H9 (cell line): ENCODE measurements around the gene BTBD17. TPM values are rescaled to one million over a fixed set of nuclear protein-coding genes. Genes with fewer than 3 reads are reported as not detected.
A peak's percentile ranks its signal among the peaks of the same experiment; 100 is the strongest.

Experiments used
- DNase-seq: peaks from one replicate; pipeline ENCODE4 v3.0.0-alpha.2; 2017
- H2AFZ ChIP-seq: one replicate; pipeline ENCODE4 v1.6.1; 2013; ENCODE audit warnings: mild to moderate bottlenecking, low read length, control low read depth, moderate library complexity
- H2AK5ac ChIP-seq: 2 replicates; pipeline ENCODE4 v1.6.1; 2013; ENCODE audit warnings: low read length, control low read depth, mixed read lengths; ENCODE audit not compliant: insufficient read length
- H2BK120ac ChIP-seq: one replicate; pipeline ENCODE4 v1.6.1; 2013; ENCODE audit warnings: low read depth, mild to moderate bottlenecking, low read length, control low read depth, inconsistent platforms; ENCODE audit not compliant: poor library complexity, severe bottlenecking
- H2BK12ac ChIP-seq: 2 replicates; pipeline ENCODE4 v1.6.1; 2013; ENCODE audit warnings: low read length, control low read depth, mixed read lengths, low read depth; ENCODE audit not compliant: insufficient read length
- H2BK15ac ChIP-seq: 2 replicates; pipeline ENCODE4 v1.6.1; 2013; ENCODE audit warnings: low read depth, low read length, control low read depth
- H2BK20ac ChIP-seq: one replicate; pipeline ENCODE4 v1.6.1; 2013; ENCODE audit warnings: low read depth, mild to moderate bottlenecking, low read length, control low read depth, inconsistent platforms; ENCODE audit not compliant: poor library complexity, severe bottlenecking
- H2BK5ac ChIP-seq: 2 replicates; pipeline ENCODE4 v1.6.1; 2013; ENCODE audit warnings: low read length, control low read depth, mixed read lengths; ENCODE audit not compliant: insufficient read length
- H3K14ac ChIP-seq: 2 replicates; pipeline ENCODE4 v1.6.1; 2013; ENCODE audit warnings: low read length, control low read depth; ENCODE audit not compliant: insufficient read depth
- H3K18ac ChIP-seq: 2 replicates; pipeline ENCODE4 v1.6.1; 2013; ENCODE audit warnings: low read depth, mild to moderate bottlenecking, mixed read lengths, low read length, control low read depth; ENCODE audit not compliant: insufficient read length
- H3K23ac ChIP-seq: 2 replicates; pipeline ENCODE4 v1.6.1; 2013; ENCODE audit warnings: low read length, control low read depth, mixed read lengths, low read depth; ENCODE audit not compliant: insufficient read length
- H3K23me2 ChIP-seq: 2 replicates; pipeline ENCODE4 v1.6.1; 2013; ENCODE audit warnings: low read depth, mild to moderate bottlenecking, mixed read lengths, low read length, control low read depth; ENCODE audit not compliant: insufficient read length, poor library complexity, severe bottlenecking
- H3K27ac ChIP-seq: 2 replicates; pipeline ENCODE4 v1.5.1; 2013; ENCODE audit warnings: low read length, control low read depth, mixed read lengths, low read depth; ENCODE audit not compliant: insufficient read length
- H3K27me3 ChIP-seq: 2 replicates; pipeline ENCODE4 v1.6.1; 2013; ENCODE audit warnings: low read length, control low read depth, inconsistent platforms; ENCODE audit not compliant: insufficient read depth
- H3K4ac ChIP-seq: 2 replicates; pipeline ENCODE4 v1.6.1; 2013; ENCODE audit warnings: low read depth, mild to moderate bottlenecking, control low read depth, inconsistent platforms, low read length, moderate library complexity
- H3K4me1 ChIP-seq: 2 replicates; pipeline ENCODE4 v1.6.1; 2013; ENCODE audit warnings: low read length, control low read depth, inconsistent platforms; ENCODE audit not compliant: insufficient read depth
- H3K4me2 ChIP-seq: 2 replicates; pipeline ENCODE4 v1.6.1; 2013; ENCODE audit warnings: low read length, control low read depth, mixed read lengths; ENCODE audit not compliant: insufficient read length, insufficient read depth
- H3K56ac ChIP-seq: 2 replicates; pipeline ENCODE4 v1.6.1; 2013; ENCODE audit warnings: low read depth, mild to moderate bottlenecking, mixed read lengths, low read length, control low read depth; ENCODE audit not compliant: insufficient read length
- H3K79me1 ChIP-seq: 2 replicates; pipeline ENCODE4 v1.6.1; 2013; ENCODE audit warnings: low read depth, mild to moderate bottlenecking, moderate library complexity, low read length, control low read depth, inconsistent platforms; ENCODE audit not compliant: insufficient read depth, poor library complexity, severe bottlenecking
- H3K79me2 ChIP-seq: 2 replicates; pipeline ENCODE4 v1.6.1; 2013; ENCODE audit warnings: low read length, control low read depth, inconsistent platforms; ENCODE audit not compliant: insufficient read depth
- H3K9ac ChIP-seq: 2 replicates; pipeline ENCODE4 v1.6.1; 2013; ENCODE audit warnings: low read length, control low read depth, mixed read lengths; ENCODE audit not compliant: insufficient read length; ENCODE audit errors: extremely low read depth
- H3K9me3 ChIP-seq: one replicate; pipeline ENCODE4 v1.6.1; 2013; ENCODE audit warnings: low read depth, low read length, inconsistent platforms; ENCODE audit not compliant: control insufficient read depth
- H3T11ph ChIP-seq: one replicate; pipeline ENCODE4 v1.6.1; 2013; ENCODE audit warnings: mild to moderate bottlenecking, low read length, control low read depth, inconsistent platforms
- H4K20me1 ChIP-seq: one replicate; pipeline ENCODE4 v1.6.1; 2013; ENCODE audit not compliant: control insufficient read depth, insufficient read length, insufficient read depth
- H4K5ac ChIP-seq: 2 replicates; pipeline ENCODE4 v1.6.1; 2013; ENCODE audit warnings: low read depth, mild to moderate bottlenecking, mixed read lengths, low read length, control low read depth; ENCODE audit not compliant: insufficient read length
- H4K8ac ChIP-seq: replicated peaks from 2 replicates; pipeline ENCODE4 v1.6.1; 2013; ENCODE audit warnings: low read length, control low read depth, mixed read lengths, low read depth; ENCODE audit not compliant: insufficient read length
- H4K91ac ChIP-seq: 2 replicates; pipeline ENCODE4 v1.6.1; 2013; ENCODE audit warnings: low read depth, mild to moderate bottlenecking, moderate library complexity, mixed read lengths, low read length, control low read depth; ENCODE audit not compliant: insufficient read length
- H3K27ac Mint-ChIP-seq, 3 experiments: 2 replicates in 2 of 3; 3 replicates in 1 of 3; pipeline ENCODE4 v1.8.0; 2020 to 2021; ENCODE audit warnings: mixed read lengths in 3 of 3, mild to moderate bottlenecking in 1 of 3, moderate library complexity in 1 of 3
- H3K27me3 Mint-ChIP-seq: 2 replicates; pipeline ENCODE4 v1.8.0; 2021; ENCODE audit warnings: low read depth, mild to moderate bottlenecking, moderate library complexity, mixed read lengths
- H3K36me3 Mint-ChIP-seq, 3 experiments: 2 replicates in 2 of 3; 3 replicates in 1 of 3; pipeline ENCODE4 v1.8.0; 2020 to 2021; ENCODE audit warnings: low read depth in 3 of 3, mixed read lengths in 3 of 3; ENCODE audit not compliant: insufficient read depth in 1 of 3
- H3K4me1 Mint-ChIP-seq, 2 experiments: 2 replicates each; pipeline ENCODE4 v1.8.0; 2020; ENCODE audit warnings: mixed read lengths in 2 of 2
- H3K4me3 Mint-ChIP-seq, 2 experiments: 2 replicates in 1 of 2; 3 replicates in 1 of 2; pipeline ENCODE4 v1.8.0; 2020 to 2021; ENCODE audit warnings: mild to moderate bottlenecking in 2 of 2, mixed read lengths in 2 of 2, moderate library complexity in 1 of 2
- H3K9me3 Mint-ChIP-seq, 2 experiments: 2 replicates in 1 of 2; 3 replicates in 1 of 2; pipeline ENCODE4 v1.8.0; 2020; ENCODE audit warnings: mild to moderate bottlenecking in 2 of 2, mixed read lengths in 2 of 2, moderate library complexity in 1 of 2
- WGBS: extraction: QIAGEN DNeasy Blood & Tissue Kit; methylation state at CpG from one replicate; pipeline ENCODE4 v1.1.7; 2013; ENCODE audit warnings: missing lambda C conversion rate, low lambda C conversion rate, mixed read lengths; ENCODE audit not compliant: insufficient read length; ENCODE audit errors: extremely low coverage; 5-methylcytosine and 5-hydroxymethylcytosine counted together
- total RNA-seq: library from RNA; stranded (reverse); gene quantifications from 2 replicates; pipeline ENCODE4 v1.2.1, GENCODE V29; 2021
- TF ChIP-seq, protein P1 (sequence below): fragments of 200-600 bp; sonication (generic); conservative IDR thresholded peaks from 3 replicates; pipeline ENCODE4 v1.8.0; 2021; ENCODE audit warnings: antibody characterized with exemption, mild to moderate bottlenecking

Gene BTBD17
- total RNA-seq, 1 experiment from 2014 or later = 0.33 TPM

DNA sequence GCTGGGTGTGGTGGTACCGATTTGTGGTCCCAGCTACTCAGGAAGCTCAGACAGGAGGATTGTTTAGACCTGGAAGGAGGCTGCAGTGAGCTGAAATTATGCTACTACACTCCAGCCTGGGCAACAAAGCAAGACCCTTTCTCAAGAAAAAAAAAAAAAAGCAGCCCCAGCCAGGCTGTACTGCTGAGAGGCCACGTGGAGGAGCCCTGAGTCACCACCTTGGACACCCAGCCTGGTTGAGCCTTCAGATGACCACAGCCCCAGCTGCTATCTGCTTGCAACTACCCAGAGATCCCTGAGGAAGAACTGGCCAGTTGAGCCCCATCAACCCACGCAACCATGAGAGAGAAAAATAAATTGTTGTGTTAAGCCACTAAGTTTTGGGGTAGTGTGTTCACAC lies 46.6 kb upstream of the BTBD17 start:
- no peak overlapping the region for H3K23ac ChIP-seq
- no peak overlapping the region for H3K4me3 Mint-ChIP-seq
- no CpG with 5 or more reads among the region's 3 CpGs for WGBS
- H4K91ac ChIP-seq = no peak overlapping the region
- DNase-seq = no peak
- no peak overlapping the region for H2BK15ac ChIP-seq
- no peak overlapping the region for H3T11ph ChIP-seq
- peaks cover 0 to 6% (median 0%) of the 10 kb centered on the region in 3 experiments; a peak in 2 of 7 replicates for H3K36me3 Mint-ChIP-seq
- H4K5ac ChIP-seq = no peak overlapping the region
- peaks cover 6% of the 10 kb centered on the region for H3K27me3 Mint-ChIP-seq
- no peak overlapping the region for H3K4me2 ChIP-seq
- peaks cover 14 to 25% of the 10 kb centered on the region in 2 experiments for H3K4me1 Mint-ChIP-seq
- peaks cover 5% of the 10 kb centered on the region; the same call in 1 of the 2 replicates for H3K4me1 ChIP-seq
- no peak overlapping the region for H2BK20ac ChIP-seq
- no peaks in the 10 kb centered on the region for H3K23me2 ChIP-seq
- no peak overlapping the region for H3K56ac ChIP-seq
- no peak overlapping the region for H3K4ac ChIP-seq
- no peak overlapping the region for H2BK5ac ChIP-seq
- no peaks in the 10 kb centered on the region for H3K79me2 ChIP-seq
- H3K9me3 ChIP-seq = no peaks in the 10 kb centered on the region
- peaks cover 0 to 6% of the 10 kb centered on the region in 2 experiments; a peak in 1 of 5 replicates for H3K9me3 Mint-ChIP-seq
- TF ChIP-seq, protein P1, sequence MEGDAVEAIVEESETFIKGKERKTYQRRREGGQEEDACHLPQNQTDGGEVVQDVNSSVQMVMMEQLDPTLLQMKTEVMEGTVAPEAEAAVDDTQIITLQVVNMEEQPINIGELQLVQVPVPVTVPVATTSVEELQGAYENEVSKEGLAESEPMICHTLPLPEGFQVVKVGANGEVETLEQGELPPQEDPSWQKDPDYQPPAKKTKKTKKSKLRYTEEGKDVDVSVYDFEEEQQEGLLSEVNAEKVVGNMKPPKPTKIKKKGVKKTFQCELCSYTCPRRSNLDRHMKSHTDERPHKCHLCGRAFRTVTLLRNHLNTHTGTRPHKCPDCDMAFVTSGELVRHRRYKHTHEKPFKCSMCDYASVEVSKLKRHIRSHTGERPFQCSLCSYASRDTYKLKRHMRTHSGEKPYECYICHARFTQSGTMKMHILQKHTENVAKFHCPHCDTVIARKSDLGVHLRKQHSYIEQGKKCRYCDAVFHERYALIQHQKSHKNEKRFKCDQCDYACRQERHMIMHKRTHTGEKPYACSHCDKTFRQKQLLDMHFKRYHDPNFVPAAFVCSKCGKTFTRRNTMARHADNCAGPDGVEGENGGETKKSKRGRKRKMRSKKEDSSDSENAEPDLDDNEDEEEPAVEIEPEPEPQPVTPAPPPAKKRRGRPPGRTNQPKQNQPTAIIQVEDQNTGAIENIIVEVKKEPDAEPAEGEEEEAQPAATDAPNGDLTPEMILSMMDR = peak; percentile 22; the same call in 1 of the 3 replicates
- no peak overlapping the region for H2AK5ac ChIP-seq
- no peak overlapping the region for H2BK120ac ChIP-seq
- no peak overlapping the region for H2AFZ ChIP-seq
- no peak overlapping the region for H3K9ac ChIP-seq
- no peak overlapping the region for H4K8ac ChIP-seq
- no peaks in the 10 kb centered on the region for H3K79me1 ChIP-seq
- H3K27ac Mint-ChIP-seq = no peak overlapping the region
- H3K27me3 ChIP-seq = no peaks in the 10 kb centered on the region
- H3K18ac ChIP-seq = no peak overlapping the region
- H4K20me1 ChIP-seq = no peaks in the 10 kb centered on the region
- H3K27ac ChIP-seq = no peak overlapping the region
- H2BK12ac ChIP-seq = no peak overlapping the region
- H3K14ac ChIP-seq = no peak overlapping the region
